Caco-2 (cell line): ENCODE results near the gene NCBP2L. TPM values are rescaled to one million over a fixed set of nuclear protein-coding genes. Genes with fewer than 3 reads are reported as not detected.

Experiments
- BruUV-seq: library from RNA; stranded (reverse); fragments of 400-500 nt; replicated peaks from 2 replicates; lab custom pipeline; 2021; lab: Mats Ljungman, UMichigan
- CTCF ChIA-PET: fragments of 300-600 bp; sonication (Branson Sonifier 250); formaldehyde crosslinking; loops from one replicate; lab custom pipeline; 2022; ENCODE audit warnings: antibody characterized with exemption; lab: Charles Lee
- POLR2A ChIA-PET: fragments of 300-600 bp; sonication (Branson Sonifier 250); formaldehyde crosslinking; loops from one replicate; lab custom pipeline; 2022; ENCODE audit warnings: antibody characterized with exemption; lab: Charles Lee
- DNase-seq, 2 experiments: peaks; one replicate each; pipeline versions ENCODE4 v3.0.0 to v3.0.0-alpha.2; 2020 to 2022
- H3K27me3 ChIP-seq: replicated peaks from 2 replicates; pipeline ENCODE4 v1.6.0; 2011; ENCODE audit warnings: low read length; ENCODE audit not compliant: control insufficient read depth, insufficient read depth
- H3K36me3 ChIP-seq: 2 replicates; pipeline ENCODE4 v1.5.1; 2011; ENCODE audit warnings: low read length; ENCODE audit not compliant: control insufficient read depth, insufficient read depth
- H3K4me1 ChIP-seq: fragments of 250-450 bp; sonication (Bioruptor Pico); 2 replicates; pipeline ENCODE4 v1.5.1; 2020; ENCODE audit warnings: mild to moderate bottlenecking
- H3K4me3 ChIP-seq: 2 replicates; pipeline ENCODE4 v1.5.1; 2011; ENCODE audit warnings: low read depth, mild to moderate bottlenecking, control low read depth, low read length
- H3K9me3 ChIP-seq: fragments of 250-450 bp; sonication (Bioruptor Pico); 2 replicates; pipeline ENCODE4 v1.5.1; 2020; ENCODE audit warnings: mild to moderate bottlenecking, moderate library complexity
- H3K27ac Mint-ChIP-seq: one replicate; pipeline ENCODE4 v1.8.0; 2022; ENCODE audit warnings: mixed read lengths; ENCODE audit not compliant: unreplicated experiment
- H3K27me3 Mint-ChIP-seq: one replicate; pipeline ENCODE4 v1.8.0; 2022; ENCODE audit warnings: mixed read lengths; ENCODE audit not compliant: insufficient read depth, unreplicated experiment
- H3K36me3 Mint-ChIP-seq: one replicate; pipeline ENCODE4 v1.8.0; 2022; ENCODE audit warnings: mild to moderate bottlenecking, mixed read lengths; ENCODE audit not compliant: insufficient read depth, unreplicated experiment
- H3K4me1 Mint-ChIP-seq: one replicate; pipeline ENCODE4 v1.8.0; 2022; ENCODE audit warnings: low read depth, mixed read lengths; ENCODE audit not compliant: unreplicated experiment
- H3K4me3 Mint-ChIP-seq: one replicate; pipeline ENCODE4 v1.8.0; 2022; ENCODE audit warnings: mild to moderate bottlenecking, moderate library complexity, mixed read lengths; ENCODE audit not compliant: unreplicated experiment
- H3K9me3 Mint-ChIP-seq: one replicate; pipeline ENCODE4 v1.8.0; 2022; ENCODE audit warnings: mixed read lengths; ENCODE audit not compliant: unreplicated experiment
- intact Hi-C: fragments of 100-400 bp; cut with micrococcal nuclease; formaldehyde crosslinking; loops from one replicate; pipeline ENCODE4 v1.10.0; 2022; ENCODE audit not compliant: unreplicated experiment
- total RNA-seq: library from RNA; stranded (reverse); gene quantifications from 2 replicates; pipeline ENCODE4 v1.2.3, GENCODE V29; 2022
- TF ChIP-seq, protein P1 (sequence below), 2 experiments: fragments of 200-600 bp in 1 of 2; IDR thresholded peaks; 1 replicate in 1 of 2; 2 replicates in 1 of 2; pipeline versions ENCODE4 v1.5.1 to v1.8.0; 2011 to 2022; ENCODE audit warnings: antibody characterized with exemption in 1 of 2, control low read depth in 1 of 2, inconsistent platforms in 1 of 2, low read depth in 1 of 2, low read length in 1 of 2, mild to moderate bottlenecking in 1 of 2, moderate library complexity in 1 of 2; ENCODE audit not compliant: insufficient read depth in 1 of 2, severe bottlenecking in 1 of 2, unreplicated experiment in 1 of 2

Gene NCBP2L
- total RNA-seq, 1 experiment from 2014 or later: not detected

DNA sequence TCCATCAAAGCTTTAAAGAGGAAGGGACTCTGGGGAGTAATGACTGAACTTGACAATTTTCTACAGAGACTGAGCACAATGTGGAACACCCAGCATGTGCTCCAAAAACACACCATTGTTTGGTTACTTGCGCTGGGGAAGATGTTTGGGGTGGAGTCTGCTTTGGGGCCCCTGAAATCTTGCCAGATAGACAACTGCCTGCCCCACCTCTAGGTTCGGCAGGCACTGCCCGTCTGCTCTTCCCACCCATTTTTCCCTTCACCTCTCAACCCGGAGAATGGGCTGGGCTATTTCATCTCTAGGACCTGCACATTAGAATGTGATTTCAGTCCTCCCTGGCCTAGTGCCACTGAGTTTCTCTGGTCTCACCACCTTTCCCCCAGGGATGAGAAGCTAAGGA is 43.8 kb upstream of the NCBP2L start:
- intact Hi-C loops: no loop called here
- TF ChIP-seq, protein P1, sequence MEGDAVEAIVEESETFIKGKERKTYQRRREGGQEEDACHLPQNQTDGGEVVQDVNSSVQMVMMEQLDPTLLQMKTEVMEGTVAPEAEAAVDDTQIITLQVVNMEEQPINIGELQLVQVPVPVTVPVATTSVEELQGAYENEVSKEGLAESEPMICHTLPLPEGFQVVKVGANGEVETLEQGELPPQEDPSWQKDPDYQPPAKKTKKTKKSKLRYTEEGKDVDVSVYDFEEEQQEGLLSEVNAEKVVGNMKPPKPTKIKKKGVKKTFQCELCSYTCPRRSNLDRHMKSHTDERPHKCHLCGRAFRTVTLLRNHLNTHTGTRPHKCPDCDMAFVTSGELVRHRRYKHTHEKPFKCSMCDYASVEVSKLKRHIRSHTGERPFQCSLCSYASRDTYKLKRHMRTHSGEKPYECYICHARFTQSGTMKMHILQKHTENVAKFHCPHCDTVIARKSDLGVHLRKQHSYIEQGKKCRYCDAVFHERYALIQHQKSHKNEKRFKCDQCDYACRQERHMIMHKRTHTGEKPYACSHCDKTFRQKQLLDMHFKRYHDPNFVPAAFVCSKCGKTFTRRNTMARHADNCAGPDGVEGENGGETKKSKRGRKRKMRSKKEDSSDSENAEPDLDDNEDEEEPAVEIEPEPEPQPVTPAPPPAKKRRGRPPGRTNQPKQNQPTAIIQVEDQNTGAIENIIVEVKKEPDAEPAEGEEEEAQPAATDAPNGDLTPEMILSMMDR (IDR thresholded peaks at IDR 0.05; ENCODE audit: insufficient read depth in 1 of 2, low read depth in 1 of 2, low read length in 1 of 2, severe bottlenecking in 1 of 2, unreplicated experiment in 1 of 2): no peak
- Mint-ChIP-seq H3K27me3 (no peaks in the 10 kb centered on the region), H3K36me3 (no peaks in the 10 kb centered on the region), H3K9me3 (no peaks in the 10 kb centered on the region), H3K4me1 (no peaks in the 10 kb centered on the region), H3K4me3 (no peak overlapping the region), H3K27ac (no peak overlapping the region)
- Histone ChIP-seq H3K4me3 (no peak overlapping the region), H3K27me3 (no peaks in the 10 kb centered on the region), H3K36me3 (no peaks in the 10 kb centered on the region), H3K9me3 (no peaks in the 10 kb centered on the region), H3K4me1 (no peaks in the 10 kb centered on the region)
- POLR2A ChIA-PET: no interaction called here
- DNase-seq: no peak
- CTCF ChIA-PET: no interaction called here
- BruUV-seq: no TSS peak

DNA sequence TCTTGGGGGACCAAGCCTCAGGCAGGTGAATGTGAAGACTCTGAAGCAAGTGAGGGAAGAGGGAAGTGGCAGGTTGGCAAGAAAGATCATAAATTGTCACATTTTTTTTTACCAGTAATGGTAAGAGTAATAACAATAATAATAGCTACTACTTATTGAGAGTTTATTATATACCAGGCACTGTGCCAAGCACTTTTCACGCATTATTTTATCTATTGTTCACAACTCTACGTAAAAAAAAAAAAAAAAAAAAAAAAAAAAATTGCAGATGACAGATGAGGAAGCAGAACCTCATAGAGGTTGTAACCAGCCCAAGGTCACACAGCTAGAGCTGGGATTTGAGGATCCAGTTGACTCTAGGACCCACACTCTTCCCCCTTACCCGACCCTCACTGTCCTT is 42.9 kb upstream of the NCBP2L start:
- Histone ChIP-seq H3K36me3 (no peaks in the 10 kb centered on the region), H3K27me3 (no peaks in the 10 kb centered on the region), H3K4me3 (no peak overlapping the region), H3K9me3 (no peaks in the 10 kb centered on the region), H3K4me1 (no peaks in the 10 kb centered on the region)
- H3K27ac Mint-ChIP-seq: no peak overlapping the region
- H3K36me3 Mint-ChIP-seq: no peaks in the 10 kb centered on the region
- intact Hi-C loops: no loop called here
- H3K4me1 Mint-ChIP-seq: no peaks in the 10 kb centered on the region
- no peak for DNase-seq
- BruUV-seq: no TSS peak
- CTCF ChIA-PET: no interaction called here
- no peaks in the 10 kb centered on the region for H3K9me3 Mint-ChIP-seq
- TF ChIP-seq, protein P1 (IDR thresholded peaks at IDR 0.05; ENCODE audit: insufficient read depth in 1 of 2, low read depth in 1 of 2, low read length in 1 of 2, severe bottlenecking in 1 of 2, unreplicated experiment in 1 of 2): no peak
- H3K4me3 Mint-ChIP-seq: no peak overlapping the region
- no peaks in the 10 kb centered on the region for H3K27me3 Mint-ChIP-seq
- POLR2A ChIA-PET: no interaction called here

DNA sequence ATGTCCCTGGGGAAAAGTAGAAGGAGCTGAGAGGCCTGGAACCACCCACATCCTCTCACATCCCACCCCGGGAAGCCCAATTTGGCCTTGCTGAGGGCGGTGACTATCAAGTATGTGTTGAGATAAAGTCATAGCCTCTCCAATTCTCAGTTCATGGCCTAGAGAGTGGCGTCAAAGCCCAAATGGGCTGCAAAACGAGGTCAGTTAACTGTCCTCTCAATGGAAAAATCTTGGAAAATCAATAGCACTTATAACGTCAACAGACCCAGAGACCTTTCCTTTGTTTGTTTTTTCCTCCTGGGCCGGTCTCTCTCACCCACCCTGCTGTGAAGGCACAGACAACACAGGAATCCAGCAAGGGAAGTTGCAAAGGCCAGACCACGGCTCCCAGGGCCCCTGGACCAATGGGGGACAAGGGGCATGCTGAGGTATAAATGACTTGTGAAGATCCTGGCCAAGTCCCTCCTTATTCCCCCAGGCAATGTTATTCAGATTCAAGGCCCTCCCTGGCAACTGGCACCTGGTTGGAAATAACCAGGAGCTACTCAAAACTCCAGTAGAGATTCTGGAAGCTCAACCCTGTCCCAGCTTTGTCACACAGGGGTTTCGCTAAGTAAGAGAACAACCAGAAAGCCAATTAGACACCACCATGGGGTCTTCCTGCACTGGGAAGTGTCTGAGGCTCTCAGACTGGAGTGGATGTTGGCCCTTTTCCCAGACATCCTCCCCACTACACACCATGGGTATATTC is 40.6 kb upstream of the NCBP2L start:
- POLR2A ChIA-PET: no interaction called here
- no peaks in the 10 kb centered on the region for H3K27me3 Mint-ChIP-seq
- peaks cover 2% of the 10 kb centered on the region for H3K36me3 Mint-ChIP-seq
- H3K4me1 Mint-ChIP-seq: no peaks in the 10 kb centered on the region
- DNase-seq: no peak
- H3K9me3 ChIP-seq: no peaks in the 10 kb centered on the region
- H3K4me3 Mint-ChIP-seq: no peak overlapping the region
- no peaks in the 10 kb centered on the region for H3K4me1 ChIP-seq
- intact Hi-C loops: no loop called here
- H3K36me3 ChIP-seq: no peaks in the 10 kb centered on the region
- BruUV-seq: no TSS peak
- TF ChIP-seq, protein P1 (IDR thresholded peaks at IDR 0.05; ENCODE audit: insufficient read depth in 1 of 2, low read depth in 1 of 2, low read length in 1 of 2, severe bottlenecking in 1 of 2, unreplicated experiment in 1 of 2): no peak
- no peaks in the 10 kb centered on the region for H3K27me3 ChIP-seq
- CTCF ChIA-PET: no interaction called here
- no peak overlapping the region for H3K4me3 ChIP-seq
- no peak overlapping the region for H3K27ac Mint-ChIP-seq
- no peaks in the 10 kb centered on the region for H3K9me3 Mint-ChIP-seq
